ENCODE data around the gene CCDC142. TPM values are rescaled to one million over a fixed set of nuclear protein-coding genes. Genes with fewer than 3 reads are reported as not detected.

CCDC142 gene
- total RNA-seq, 1 donor from 2014 or later: 39.9 TPM

- H3K9me3 Mint-ChIP-seq (ENCODE audit: low read depth): no peaks in the 10 kb centered on the region
- H3K4me1 Mint-ChIP-seq (ENCODE audit: low read depth): peaks cover 17% of the 10 kb centered on the region
- H3K36me3 Mint-ChIP-seq (ENCODE audit: insufficient read depth): peaks cover 14% of the 10 kb centered on the region
- peak within 1 kb of the TSS; percentile 97 for H3K27ac Mint-ChIP-seq
- peak within 1 kb of the TSS; percentile 98 for H3K4me3 Mint-ChIP-seq (ENCODE audit: low read depth)
- H3K27me3 Mint-ChIP-seq: no peaks in the 10 kb centered on the region
- TF ChIP-seq CTCF (IDR thresholded peaks at IDR 0.05; ENCODE audit: unreplicated experiment): no peak
- peak; percentile 95 for DNase-seq (ENCODE audit: low spot score, unreplicated experiment)
Measured at GRCh38 chr2:74529357-74530238, 46.8 kb upstream of the CCDC142 start, which contains the start of the genes AUP1 and HTRA2. AUP1 (minus strand) TSS chr2:74529706; CDS start chr2:74529629, 77 bp downstream. HTRA2 (plus strand) TSS chr2:74529933; CDS start chr2:74530007, 74 bp downstream.

GRCh38 chr2:74528600-74529356 is 46.0 kb upstream of the CCDC142 start:
- DNase-seq (ENCODE audit: low spot score, unreplicated experiment): no peak
- H3K27ac Mint-ChIP-seq: peak overlapping the region; percentile 97
- H3K4me3 Mint-ChIP-seq (ENCODE audit: low read depth): peak overlapping the region; percentile 98
- no peaks in the 10 kb centered on the region for H3K9me3 Mint-ChIP-seq (ENCODE audit: low read depth)
- H3K4me1 Mint-ChIP-seq (ENCODE audit: low read depth): peaks cover 17% of the 10 kb centered on the region
- H3K36me3 Mint-ChIP-seq (ENCODE audit: insufficient read depth): peaks cover 14% of the 10 kb centered on the region
- no peak for TF ChIP-seq CTCF (IDR thresholded peaks at IDR 0.05; ENCODE audit: unreplicated experiment)
- H3K27me3 Mint-ChIP-seq: no peaks in the 10 kb centered on the region

- H3K4me1 Mint-ChIP-seq (ENCODE audit: low read depth): peaks cover 17% of the 10 kb centered on the region
- DNase-seq (ENCODE audit: low spot score, unreplicated experiment): no peak
- peak overlapping the region; percentile 98 for H3K4me3 Mint-ChIP-seq (ENCODE audit: low read depth)
- no peak for TF ChIP-seq CTCF (IDR thresholded peaks at IDR 0.05; ENCODE audit: unreplicated experiment)
- H3K27me3 Mint-ChIP-seq: peaks cover 6% of the 10 kb centered on the region
- H3K27ac Mint-ChIP-seq: no peak overlapping the region
- H3K9me3 Mint-ChIP-seq (ENCODE audit: low read depth): no peaks in the 10 kb centered on the region
- H3K36me3 Mint-ChIP-seq (ENCODE audit: insufficient read depth): peaks cover 14% of the 10 kb centered on the region
Measured at GRCh38 chr2:74527741-74528140, 44.9 kb upstream of the CCDC142 start.

GRCh38 chr2:74526649-74527230 is 43.9 kb upstream of the CCDC142 start:
- H3K27ac Mint-ChIP-seq: no peak overlapping the region
- H3K4me3 Mint-ChIP-seq (ENCODE audit: low read depth): peak overlapping the region; percentile 38
- no peaks in the 10 kb centered on the region for H3K9me3 Mint-ChIP-seq (ENCODE audit: low read depth)
- peaks cover 11% of the 10 kb centered on the region for H3K36me3 Mint-ChIP-seq (ENCODE audit: insufficient read depth)
- H3K27me3 Mint-ChIP-seq: peaks cover 15% of the 10 kb centered on the region
- DNase-seq (ENCODE audit: low spot score, unreplicated experiment): no peak
- H3K4me1 Mint-ChIP-seq (ENCODE audit: low read depth): peaks cover 14% of the 10 kb centered on the region
- no peak for TF ChIP-seq CTCF (IDR thresholded peaks at IDR 0.05; ENCODE audit: unreplicated experiment)
